B cell (primary cell): ENCODE results near the gene ZCCHC13. TPM values are rescaled to one million over a fixed set of nuclear protein-coding genes. Genes with fewer than 3 reads are reported as not detected.

Experiments used
- ATAC-seq: fragments of 200-7000 bp; cut with Tn5 transposase; one replicate; pipeline ENCODE4 v1.10.0; 2021; ENCODE audit warnings: low read depth, mild to moderate bottlenecking, moderate number of reproducible peaks, moderate library complexity
- CTCF ChIA-PET: fragments of 350-600 bp; sonication (Branson Sonifier 250); formaldehyde crosslinking; loops from one replicate; lab custom pipeline; 2021; ENCODE audit warnings: antibody characterized with exemption, inconsistent platforms; lab: Charles Lee
- POLR2A ChIA-PET: fragments of 350-600 bp; sonication (Branson Sonifier 250); formaldehyde crosslinking; loops from one replicate; lab custom pipeline; 2021; ENCODE audit warnings: antibody characterized with exemption; lab: Charles Lee
- DNase-seq: peaks from one replicate; pipeline ENCODE4 v3.0.0; 2013
- H2AFZ ChIP-seq: 2 replicates; pipeline ENCODE4 v1.6.1; 2012; ENCODE audit warnings: mild to moderate bottlenecking, low read depth, low read length; ENCODE audit not compliant: insufficient read depth, poor library complexity, severe bottlenecking
- H3K27ac ChIP-seq, 2 donors: 1 replicate in 1 of 2; 2 replicates in 1 of 2; pipeline ENCODE4 v1.5.1; 2012 to 2013; ENCODE audit warnings: low read length in 2 of 2, mild to moderate bottlenecking in 2 of 2, moderate library complexity in 1 of 2
- H3K27me3 ChIP-seq, 4 experiments: fragments of 200-600 bp in 1 of 4; sonication (generic) in 1 of 4; replicated peaks in 1 of 4; 1 replicate in 2 of 4; 2 replicates in 2 of 4; pipeline versions ENCODE4 v1.6.1 to v1.7.0; 2013 to 2016; ENCODE audit warnings: low read length in 3 of 4, mild to moderate bottlenecking in 2 of 4, mixed read lengths in 1 of 4, moderate library complexity in 1 of 4; ENCODE audit not compliant: insufficient read depth in 4 of 4, control insufficient read depth in 3 of 4; ENCODE audit errors: control extremely low read depth in 1 of 4
- H3K36me3 ChIP-seq, 2 experiments: replicated peaks in 1 of 2; 1 replicate in 1 of 2; 2 replicates in 1 of 2; pipeline versions ENCODE4 v1.6.1 to v1.7.1; 2013; ENCODE audit warnings: low read length in 1 of 2; ENCODE audit not compliant: insufficient read depth in 2 of 2, control insufficient read depth in 1 of 2; ENCODE audit errors: control extremely low read depth in 1 of 2, extremely low read depth in 1 of 2
- H3K4me1 ChIP-seq, 2 donors: fragments of 200-600 bp in 1 of 2; sonication (generic) in 1 of 2; 1 replicate in 1 of 2; 2 replicates in 1 of 2; pipeline versions ENCODE4 v1.5.1 to v1.6.1; 2013 to 2017; ENCODE audit warnings: low read length in 2 of 2; ENCODE audit not compliant: control insufficient read depth in 2 of 2, insufficient read depth in 2 of 2
- H3K4me2 ChIP-seq: replicated peaks from 2 replicates; pipeline ENCODE3; 2012; ENCODE audit warnings: mild to moderate bottlenecking, low read depth, low read length; ENCODE audit not compliant: poor library complexity, severe bottlenecking
- H3K4me3 ChIP-seq, 5 experiments: fragments of 200-600 bp in 1 of 5; sonication (generic) in 1 of 5; 1 replicate in 3 of 5; 2 replicates in 2 of 5; pipeline versions ENCODE4 v1.5.1 to v1.7.0; 2011 to 2016; ENCODE audit warnings: low read length in 4 of 5, mild to moderate bottlenecking in 4 of 5, low read depth in 2 of 5, control low read depth in 1 of 5, moderate library complexity in 1 of 5; ENCODE audit not compliant: insufficient read depth in 1 of 5; ENCODE audit errors: control extremely low read depth in 1 of 5, extremely low read depth in 1 of 5
- H3K79me2 ChIP-seq: fragments of 200-600 bp; sonication (generic); one replicate; pipeline ENCODE4 v1.6.0; 2016; ENCODE audit warnings: low read length; ENCODE audit not compliant: control insufficient read depth, insufficient read depth
- H3K9ac ChIP-seq: fragments of 200-600 bp; sonication (generic); 2 replicates; pipeline ENCODE4 v1.6.1; 2017; ENCODE audit warnings: mild to moderate bottlenecking, low read length, moderate library complexity
- H3K9me3 ChIP-seq, 3 donors: one replicate each; pipeline versions ENCODE4 v1.6.1 to v1.7.1; 2013; ENCODE audit warnings: low read length in 2 of 3; ENCODE audit not compliant: control insufficient read depth in 2 of 3, insufficient read depth in 1 of 3; ENCODE audit errors: control extremely low read depth in 1 of 3
- H4K20me1 ChIP-seq: 2 replicates; pipeline ENCODE4 v1.6.0; 2012; ENCODE audit warnings: mild to moderate bottlenecking, low read length; ENCODE audit not compliant: insufficient read depth, control insufficient read depth, poor library complexity, severe bottlenecking
- H3K27ac Mint-ChIP-seq: one replicate; pipeline ENCODE4 v1.8.0; 2021; ENCODE audit warnings: mixed read lengths
- H3K27me3 Mint-ChIP-seq: one replicate; pipeline ENCODE4 v1.8.0; 2021; ENCODE audit warnings: mixed read lengths
- H3K4me1 Mint-ChIP-seq: one replicate; pipeline ENCODE4 v1.8.0; 2021; ENCODE audit warnings: mixed read lengths
- H3K4me3 Mint-ChIP-seq: one replicate; pipeline ENCODE4 v1.8.0; 2021; ENCODE audit warnings: mixed read lengths
- H3K9me3 Mint-ChIP-seq: one replicate; pipeline ENCODE4 v1.8.0; 2022; ENCODE audit warnings: mixed read lengths; ENCODE audit not compliant: insufficient read depth
- CTCF ChIP-seq: fragments of 200-600 bp; IDR thresholded peaks from one replicate; pipeline ENCODE4 v1.8.0; 2022; ENCODE audit warnings: antibody characterized with exemption, mild to moderate bottlenecking
- EZH2 ChIP-seq: IDR thresholded peaks from 2 replicates; pipeline ENCODE4 v1.6.1; 2012; ENCODE audit warnings: borderline replicate concordance, low read depth, mild to moderate bottlenecking, moderate library complexity, low read length; ENCODE audit not compliant: insufficient read depth, poor library complexity, severe bottlenecking
- WGBS: methylation state at CpG from one replicate; pipeline ENCODE4 v1.1.5; 2013; ENCODE audit warnings: missing lambda C conversion rate; ENCODE audit not compliant: insufficient coverage; 5-methylcytosine and 5-hydroxymethylcytosine counted together
- intact Hi-C: fragments of 100-400 bp; cut with micrococcal nuclease; formaldehyde crosslinking; loops from one replicate; pipeline ENCODE4 v1.10.0; 2022
- polyA plus RNA-seq: library from polyadenylated mRNA; depleted of rRNA; stranded (reverse); fragments of >200 nt; gene quantifications from 2 replicates; pipeline ENCODE4 v1.2.3, GENCODE V29; 2012
- small RNA-seq: library from RNA; depleted of rRNA; stranded (forward); fragments of <200 nt; gene quantifications from one replicate; pipeline ENCODE3, GENCODE V24; 2012; ENCODE audit warnings: low replicate concordance, low read depth; ENCODE audit not compliant: insufficient read length
- total RNA-seq, 2 donors: library from RNA; stranded (reverse); fragments of 120-200 nt in 1 of 2; gene quantifications; 1 replicate in 1 of 2; 2 replicates in 1 of 2; pipeline versions ENCODE4 v1.2.3 to v1.2.4, GENCODE V29; 2013 to 2022

ZCCHC13 gene
- total and polyA plus RNA-seq, 2 donors (not counting 1 experiment from before 2014, with no cell fraction given) = not detected

GRCh38 chrX:74351760-74352159 is 47.8 kb downstream of the ZCCHC13 start:
- no peaks in the 10 kb centered on the region for H3K36me3 ChIP-seq
- H2AFZ ChIP-seq = peak overlapping the region; percentile 65
- peaks cover 0 to 5% of the 10 kb centered on the region in 2 donors for H3K4me1 ChIP-seq
- H4K20me1 ChIP-seq = no peaks in the 10 kb centered on the region
- POLR2A ChIA-PET = no interaction called here
- TF ChIP-seq CTCF = no peak
- TF ChIP-seq EZH2 = no peak
- H3K9ac ChIP-seq = peak overlapping the region; percentile 17
- ATAC-seq (no peak), DNase-seq (no peak)
- no peaks in the 10 kb centered on the region for H3K79me2 ChIP-seq
- no peak overlapping the region for H3K4me3 ChIP-seq
- no peaks in the 10 kb centered on the region for H3K9me3 ChIP-seq
- H3K4me1 Mint-ChIP-seq = peaks cover 8% of the 10 kb centered on the region
- no peaks in the 10 kb centered on the region for H3K9me3 Mint-ChIP-seq
- H3K27me3 Mint-ChIP-seq = no peaks in the 10 kb centered on the region
- intact Hi-C loops = no loop called here
- no peak overlapping the region for H3K27ac Mint-ChIP-seq
- H3K27me3 ChIP-seq = no peaks in the 10 kb centered on the region
- no peak overlapping the region for H3K27ac ChIP-seq
- H3K4me2 ChIP-seq = peak overlapping the region; percentile 2
- CTCF ChIA-PET = no interaction called here
- H3K4me3 Mint-ChIP-seq = peak overlapping the region; percentile 18
- WGBS = 75% methylated on average over 2 of the region's 4 CpGs

GRCh38 chrX:74353984-74354383 is 50.0 kb downstream of the ZCCHC13 start:
- intact Hi-C loops = no loop called here
- WGBS = no CpG with 5 or more reads among the region's 1 CpG
- no peak overlapping the region for H3K4me3 Mint-ChIP-seq
- H3K36me3 ChIP-seq = no peaks in the 10 kb centered on the region
- no peak overlapping the region for H3K4me3 ChIP-seq
- ChIA-PET POLR2A (no interaction called here), CTCF (no interaction called here)
- H3K9me3 ChIP-seq = no peaks in the 10 kb centered on the region
- H2AFZ ChIP-seq = no peak overlapping the region
- no peak overlapping the region for H3K4me2 ChIP-seq
- no peak overlapping the region for H3K27ac ChIP-seq
- no peak overlapping the region for H3K9ac ChIP-seq
- H3K27me3 Mint-ChIP-seq = no peaks in the 10 kb centered on the region
- no peaks in the 10 kb centered on the region for H3K9me3 Mint-ChIP-seq
- peaks cover 0 to 5% of the 10 kb centered on the region in 2 donors for H3K4me1 ChIP-seq
- DNase-seq (no peak), ATAC-seq (no peak)
- H3K27ac Mint-ChIP-seq = no peak overlapping the region
- H3K79me2 ChIP-seq = no peaks in the 10 kb centered on the region
- H3K27me3 ChIP-seq = no peaks in the 10 kb centered on the region
- TF ChIP-seq EZH2 (no peak), CTCF (no peak)
- H3K4me1 Mint-ChIP-seq = peaks cover 8% of the 10 kb centered on the region
- H4K20me1 ChIP-seq = no peaks in the 10 kb centered on the region

Small RNAs within 50 kb of the gene (small RNA-seq; reads per million reads assigned to genes)
- gene AC004386.2 = not detected
- 54.3 reads per million, percentile 93 among the genes with 10 or more reads in this experiment for gene MIR374A
- gene MIR545 = 0.57 reads per million
- gene RF02119 = not detected
- not detected for gene RF02120
- not detected for gene RF02121
- not detected for gene RF02122
- not detected for gene RF02123

Other genes with a start within 250 kb of the ZCCHC13 start
- gene SLC16A2, start 117.3 kb downstream of the ZCCHC13 start, total RNA-seq = not detected in 2 replicates
- not detected in 2 replicates for gene SLC16A2, start 117.3 kb downstream of the ZCCHC13 start, polyA plus RNA-seq